AG09319 (cell line): ENCODE results near the gene BANK1.
"Not testable (repeated sequence)": the region's sequence is repeated elsewhere in the genome, so short reads cannot be mapped to it uniquely, and the experiment has no call there.

Source experiments
- DNase-seq: peaks from one replicate; pipeline ENCODE4 v3.0.0-alpha.2; 2010; ENCODE audit warnings: low read depth; ENCODE audit errors: extremely low read depth
- CTCF ChIP-seq: IDR thresholded peaks from 2 replicates; pipeline ENCODE4 v1.5.1; 2011; ENCODE audit warnings: low read depth, mild to moderate bottlenecking, inconsistent platforms, low read length, moderate library complexity

The BANK1 gene

GRCh38 chr4:101864660-101865059, 74.1 kb downstream of the BANK1 start:
- no peak for TF ChIP-seq CTCF
- no peak for DNase-seq

- DNase-seq: no peak
- TF ChIP-seq CTCF: no peak
Measured at GRCh38 chr4:101865501-101866062, 75.1 kb downstream of the BANK1 start.

GRCh38 chr4:101870874-101871273, 80.3 kb downstream of the BANK1 start:
- no peak for TF ChIP-seq CTCF
- DNase-seq: no peak

GRCh38 chr4:101871962-101872676, 81.6 kb downstream of the BANK1 start:
- DNase-seq: no peak
- TF ChIP-seq CTCF: no peak

GRCh38 chr4:101885574-101885973, 95.0 kb downstream of the BANK1 start:
- no peak for TF ChIP-seq CTCF
- DNase-seq: no peak

GRCh38 chr4:101886826-101887225, 96.3 kb downstream of the BANK1 start:
- no peak for DNase-seq
- TF ChIP-seq CTCF: no peak

GRCh38 chr4:101888472-101888871, 97.9 kb downstream of the BANK1 start:
- no peak for TF ChIP-seq CTCF
- no peak for DNase-seq

GRCh38 chr4:101905527-101905926, 115.0 kb downstream of the BANK1 start:
- not testable (repeated sequence) for DNase-seq
